Stimulated activated CD8-positive, alpha-beta memory T cell treated with anti-CD3 and anti-CD28 coated beads, Interleukin-2, amount 100 ng/mL, for 1 hour (primary cell): Measurements from ENCODE around the gene GPR89A.
A peak's percentile ranks its signal among the peaks of the same experiment; 100 is the strongest.
"Not testable (repeated sequence)": the region's sequence is repeated elsewhere in the genome, so short reads cannot be mapped to it uniquely, and the experiment has no call there.

Experiments used
- DNase-seq, 2 donors: peaks; one replicate each; pipeline ENCODE4 v3.0.0-alpha.2; 2020; ENCODE audit warnings: low read depth in 2 of 2

GPR89A gene

GRCh38 chr1:145607833-145608733 is at the start of gene GPR89A:
Gene GPR89A, plus strand, starts transcription at chr1:145607988. Its CDS starts 146 bp downstream, at chr1:145608134.
- peak; percentile 91 to 92 for DNase-seq

GRCh38 chr1:145586820-145587219 is 21.0 kb upstream of the GPR89A start:
- not testable (repeated sequence) for DNase-seq

GRCh38 chr1:145590806-145591205 is 17.0 kb upstream of the GPR89A start:
- peak; percentile 4 to 15 for DNase-seq

GRCh38 chr1:145592347-145592746 is 15.4 kb upstream of the GPR89A start:
- not testable (repeated sequence) for DNase-seq

- DNase-seq = not testable (repeated sequence)
Measured at GRCh38 chr1:145595421-145595820, 12.4 kb upstream of the GPR89A start.

GRCh38 chr1:145596236-145596635 is 11.6 kb upstream of the GPR89A start:
- DNase-seq = not testable (repeated sequence)

DNA sequence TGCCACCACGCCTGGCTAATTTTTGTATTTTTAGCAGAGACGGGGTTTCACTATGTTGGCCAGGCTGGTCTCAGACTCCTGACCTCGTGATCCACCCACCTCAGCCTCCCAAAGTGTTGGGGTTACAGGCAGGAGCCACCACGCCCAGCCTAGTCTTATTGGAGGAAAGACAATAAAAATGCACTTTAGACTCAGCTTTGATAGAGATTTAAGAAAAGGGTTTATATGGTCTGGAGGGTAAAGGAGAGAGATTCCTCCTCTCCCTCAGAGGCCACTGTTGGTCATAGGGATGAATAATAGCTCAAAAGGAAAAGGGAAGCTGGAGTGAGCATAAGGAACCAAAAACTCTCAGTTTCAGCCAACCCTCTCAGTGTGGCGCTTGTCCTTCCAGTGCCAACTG is 8.4 kb upstream of the GPR89A start:
- not testable (repeated sequence) for DNase-seq

DNA sequence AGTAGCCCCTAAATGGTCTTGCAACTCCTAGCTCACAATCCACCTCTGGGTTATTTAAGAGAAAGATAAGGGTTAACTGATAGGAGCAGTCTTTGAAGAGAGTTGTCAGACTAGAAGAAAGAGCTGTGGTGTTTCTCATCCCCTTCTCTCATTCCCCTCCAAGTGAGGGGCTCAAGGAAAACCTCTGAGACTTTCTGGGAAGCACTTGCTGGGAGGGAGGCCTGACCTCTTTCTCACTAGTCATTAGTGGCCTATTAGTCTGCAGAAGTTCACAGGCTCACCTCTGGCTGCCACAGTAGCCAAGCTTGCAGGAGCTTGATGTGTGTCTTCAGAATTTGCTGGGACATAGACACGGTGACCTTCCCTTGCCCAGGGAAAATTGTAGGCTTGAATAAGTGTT is 6.2 kb upstream of the GPR89A start:
- no peak for DNase-seq

GRCh38 chr1:145606840-145607239 is 948 bp upstream of the GPR89A start:
- not testable (repeated sequence) for DNase-seq

DNA sequence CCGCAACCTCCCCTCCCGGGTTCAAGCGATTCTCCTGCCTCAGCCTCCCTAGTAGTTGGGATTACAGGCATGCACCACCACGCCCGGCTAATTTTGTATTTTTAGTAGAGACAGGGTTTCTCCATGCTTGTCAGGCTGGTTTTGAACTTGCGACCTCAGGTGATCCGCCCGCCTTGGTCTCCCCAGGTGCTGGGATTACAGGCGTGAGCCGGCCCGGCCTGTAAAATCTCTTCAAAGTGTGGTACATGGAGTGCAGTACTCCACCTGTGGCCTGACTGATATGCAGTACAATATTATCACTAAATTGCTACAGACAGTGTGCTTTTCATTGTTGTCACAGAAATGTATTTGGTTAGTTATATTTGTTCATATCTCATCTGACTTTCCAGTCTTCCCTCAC is 499 bp upstream of the GPR89A start:
- DNase-seq = not testable (repeated sequence)

DNA sequence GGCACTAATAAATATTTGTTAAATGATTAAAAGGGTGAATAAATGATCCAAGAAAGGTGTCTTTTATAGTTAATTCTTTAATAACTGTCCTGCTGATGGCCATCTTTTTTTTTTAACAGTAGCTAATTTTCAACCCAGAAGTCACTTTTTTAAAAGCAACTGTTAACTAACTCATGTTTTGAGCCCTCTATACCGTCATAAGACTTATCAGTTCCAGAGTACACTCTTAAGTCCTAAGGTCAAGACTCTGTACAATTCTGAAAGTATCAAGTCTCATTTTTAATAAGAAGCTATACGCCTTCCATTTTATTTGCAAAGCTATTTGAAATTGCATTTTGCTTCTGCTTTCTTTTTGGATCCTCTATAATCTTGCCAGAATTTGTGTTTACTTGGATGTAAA is 3.0 kb downstream of the GPR89A start:
- DNase-seq = not testable (repeated sequence)

DNA sequence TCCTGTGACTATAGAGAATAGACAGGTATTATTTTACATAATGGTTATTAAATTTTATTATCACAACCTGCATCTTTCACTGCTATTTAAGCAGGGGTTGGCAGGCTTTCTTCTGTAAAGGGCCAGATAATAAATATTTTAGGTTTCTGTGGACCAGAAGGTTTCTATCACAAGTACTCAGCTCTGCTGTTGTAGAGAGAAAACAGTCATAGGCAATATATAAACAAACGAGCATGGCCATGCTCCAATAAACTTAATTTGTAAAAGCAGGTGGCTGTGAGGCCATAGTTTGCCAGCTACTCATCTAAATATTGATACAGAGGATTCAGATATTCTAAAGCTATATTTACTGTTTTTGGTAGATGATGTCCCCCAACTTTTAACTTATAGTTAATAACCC is 12.3 kb downstream of the GPR89A start:
- not testable (repeated sequence) for DNase-seq

DNA sequence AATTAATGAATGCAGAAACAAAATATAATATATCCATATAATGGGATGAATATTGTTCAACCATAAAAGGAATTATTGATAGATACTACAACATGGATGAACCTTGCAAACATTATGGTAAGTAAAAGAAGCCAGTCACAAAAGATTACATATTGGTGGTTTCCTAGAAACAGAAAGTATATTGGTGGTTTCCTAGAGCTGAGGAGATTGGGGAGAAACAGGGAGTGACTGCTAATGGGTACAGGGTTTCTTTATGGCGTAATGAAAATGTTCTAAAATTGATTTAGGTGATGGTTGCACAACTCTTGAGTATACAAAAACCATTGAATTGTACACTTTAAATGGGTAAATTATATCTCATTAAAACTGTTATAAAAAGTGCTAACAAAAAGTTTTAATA is 14.4 kb downstream of the GPR89A start:
- DNase-seq = not testable (repeated sequence)

DNA sequence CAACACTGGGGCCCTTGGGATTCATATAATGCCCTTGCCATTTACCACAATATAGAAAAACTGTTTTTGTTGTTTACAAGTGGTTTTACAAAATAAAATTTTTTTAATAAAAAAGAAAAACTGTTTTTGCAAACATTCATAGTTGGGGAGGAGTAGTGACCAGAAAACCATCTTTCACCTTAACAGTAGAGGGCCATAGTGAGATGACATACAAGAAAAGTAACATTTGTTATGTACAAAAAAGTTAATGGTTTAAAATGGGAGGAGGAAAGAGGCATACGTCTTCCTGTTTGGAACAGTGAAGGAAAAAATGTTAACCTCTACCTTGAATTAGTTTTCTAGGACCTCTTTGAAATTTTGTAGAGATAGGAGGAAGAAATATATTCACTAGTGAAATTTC is 28.4 kb downstream of the GPR89A start:
- not testable (repeated sequence) for DNase-seq

- not testable (repeated sequence) for DNase-seq
Measured at GRCh38 chr1:145641886-145642285, 34.1 kb downstream of the GPR89A start.

GRCh38 chr1:145643990-145644389 is 36.2 kb downstream of the GPR89A start:
- DNase-seq = not testable (repeated sequence)

- not testable (repeated sequence) for DNase-seq
Measured at GRCh38 chr1:145656245-145656943, 48.6 kb downstream of the GPR89A start.

DNA sequence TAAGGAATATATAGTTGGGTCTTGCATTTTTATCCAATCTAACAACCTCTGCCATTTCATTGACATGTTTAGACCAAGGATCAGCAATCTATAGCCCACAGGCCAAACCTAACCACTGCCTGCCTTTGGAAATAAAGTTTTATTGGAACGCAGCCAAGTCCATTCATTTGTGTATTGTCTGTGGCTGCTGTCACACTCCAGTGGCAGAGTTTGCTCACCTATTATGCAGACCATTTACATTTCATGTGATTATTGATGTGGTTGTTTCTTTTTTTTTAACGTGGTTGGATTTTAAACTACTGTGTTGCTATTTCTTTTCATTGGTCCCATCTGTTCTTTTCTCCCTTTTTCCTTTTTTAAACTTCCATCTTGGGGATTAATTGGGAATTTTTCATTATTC is 54.7 kb downstream of the GPR89A start:
- not testable (repeated sequence) for DNase-seq

- DNase-seq = not testable (repeated sequence)
Measured at GRCh38 chr1:145665015-145665414, 57.2 kb downstream of the GPR89A start.

GRCh38 chr1:145670995-145671745 is 63.4 kb downstream of the GPR89A start:
- DNase-seq = not testable (repeated sequence)

DNA sequence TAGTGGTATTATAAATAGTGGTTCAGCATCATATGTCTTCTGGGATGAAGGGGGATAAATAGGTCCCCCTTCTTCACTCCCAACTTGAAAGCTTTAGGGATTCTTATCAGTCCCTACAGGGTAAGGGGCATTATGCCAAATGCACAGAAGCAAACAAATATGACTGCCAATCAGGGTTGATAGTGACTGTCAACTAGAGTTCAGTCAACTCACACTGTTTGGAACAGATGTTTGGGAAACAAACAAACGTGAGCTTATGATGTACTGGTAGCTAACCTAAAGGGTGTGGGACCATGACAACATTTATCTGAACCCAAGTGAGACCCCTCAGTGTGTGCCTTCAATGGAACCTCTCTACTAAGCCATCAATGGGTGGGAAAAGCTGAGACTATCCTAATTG is 65.4 kb downstream of the GPR89A start:
- DNase-seq = not testable (repeated sequence)

DNA sequence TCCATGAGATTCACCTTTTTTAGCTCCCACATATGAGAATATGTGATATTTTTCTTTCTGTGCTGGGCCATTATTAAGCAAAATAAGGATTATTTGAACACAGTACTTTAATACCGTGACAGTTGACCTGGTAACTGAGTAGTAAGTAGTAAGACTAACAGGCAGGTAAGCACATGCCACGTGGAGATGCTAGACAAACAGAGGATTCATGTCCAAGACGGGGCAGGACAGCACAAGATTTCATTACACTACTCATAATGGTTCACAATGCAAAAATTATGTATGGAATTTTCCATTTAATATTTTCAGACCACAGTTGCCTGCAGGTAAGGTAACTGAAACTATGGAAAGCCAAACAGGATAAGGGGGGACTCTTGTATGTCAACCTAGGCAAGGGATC is 77.1 kb downstream of the GPR89A start:
- not testable (repeated sequence) for DNase-seq
